HG03442 (cell line): ENCODE data around the gene GSDMA.
A peak's percentile ranks its signal among the peaks of the same experiment; 100 is the strongest.

Experiments
- ATAC-seq: cut with Tn5 transposase; IDR thresholded peaks from one replicate; pipeline ENCODE4 v1.9.1; 2021; ENCODE audit warnings: mild to moderate bottlenecking, moderate library complexity; ENCODE audit not compliant: unreplicated experiment

Gene GSDMA, protein sequence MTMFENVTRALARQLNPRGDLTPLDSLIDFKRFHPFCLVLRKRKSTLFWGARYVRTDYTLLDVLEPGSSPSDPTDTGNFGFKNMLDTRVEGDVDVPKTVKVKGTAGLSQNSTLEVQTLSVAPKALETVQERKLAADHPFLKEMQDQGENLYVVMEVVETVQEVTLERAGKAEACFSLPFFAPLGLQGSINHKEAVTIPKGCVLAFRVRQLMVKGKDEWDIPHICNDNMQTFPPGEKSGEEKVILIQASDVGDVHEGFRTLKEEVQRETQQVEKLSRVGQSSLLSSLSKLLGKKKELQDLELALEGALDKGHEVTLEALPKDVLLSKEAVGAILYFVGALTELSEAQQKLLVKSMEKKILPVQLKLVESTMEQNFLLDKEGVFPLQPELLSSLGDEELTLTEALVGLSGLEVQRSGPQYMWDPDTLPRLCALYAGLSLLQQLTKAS

DNA sequence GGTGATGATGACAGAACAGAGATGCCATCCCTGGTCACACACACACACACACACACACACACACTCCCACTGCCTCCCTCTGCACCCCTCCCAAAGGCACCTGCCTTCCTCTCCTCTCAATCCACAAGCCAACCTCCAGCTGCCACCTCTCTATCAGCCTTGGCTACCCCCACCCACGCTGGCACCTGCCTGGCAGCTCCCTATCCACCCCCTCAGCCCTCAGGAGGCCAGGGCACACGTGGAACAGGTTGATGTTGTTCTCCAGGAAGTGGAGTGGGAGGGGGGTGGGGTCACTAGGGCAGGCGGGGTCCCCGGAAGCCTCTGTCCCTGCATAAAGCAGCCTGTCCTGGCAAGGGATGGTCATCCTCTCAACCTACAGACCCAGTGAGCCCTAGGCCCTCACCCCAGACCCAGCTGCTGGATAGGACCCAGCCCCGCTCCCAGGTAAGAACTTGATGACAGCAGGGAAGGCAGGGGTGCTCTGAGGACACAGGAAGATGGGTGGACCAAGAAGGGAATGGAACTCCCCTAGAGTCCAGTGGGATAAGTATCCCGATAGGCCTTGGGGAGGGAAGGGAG is at the start of gene GSDMA:
GSDMA (plus strand) TSS at position 363 of the 579 bp plus-strand sequence. CDS start 2,684 bp downstream, outside the sequence.
- ATAC-seq: no peak

DNA sequence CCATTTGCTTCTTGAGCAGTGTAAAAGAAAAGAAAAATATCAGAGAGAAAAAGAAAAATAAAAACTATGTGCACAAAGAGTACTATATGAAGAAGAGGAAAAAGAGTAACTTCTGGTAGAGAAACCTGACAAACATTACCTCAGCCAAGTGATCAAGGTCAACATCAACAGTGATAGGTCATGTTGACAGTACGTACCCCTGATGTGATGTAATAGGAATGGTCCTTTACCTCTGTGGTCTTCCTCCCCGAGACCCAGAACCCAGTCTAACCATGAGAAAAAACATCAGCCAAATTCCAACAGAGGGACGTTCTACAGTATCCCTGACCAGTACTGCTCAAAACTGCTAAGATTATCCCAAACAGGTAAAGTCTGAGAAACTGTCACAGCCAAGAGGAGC is 48.8 kb upstream of the GSDMA start:
- ATAC-seq: no peak

DNA sequence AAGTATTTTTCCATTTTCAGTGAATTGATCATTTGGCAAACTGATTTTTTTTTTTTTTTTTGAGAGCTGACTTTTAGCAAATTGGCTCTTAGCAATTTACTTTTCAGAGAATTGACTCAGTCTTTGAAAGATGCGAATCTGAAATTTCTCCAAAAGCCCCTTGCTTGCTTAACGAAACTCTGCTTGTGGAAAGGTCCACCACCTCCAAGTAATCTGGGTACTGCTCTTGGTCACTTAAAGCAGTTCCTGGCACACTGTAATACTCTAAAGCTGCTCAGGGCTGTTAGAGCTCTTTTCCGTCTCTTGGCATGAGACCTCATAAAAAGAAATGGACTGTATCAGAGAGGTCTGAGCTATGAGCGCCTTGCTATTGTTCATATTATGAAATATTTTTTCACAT is 47.2 kb upstream of the GSDMA start:
- no peak for ATAC-seq

DNA sequence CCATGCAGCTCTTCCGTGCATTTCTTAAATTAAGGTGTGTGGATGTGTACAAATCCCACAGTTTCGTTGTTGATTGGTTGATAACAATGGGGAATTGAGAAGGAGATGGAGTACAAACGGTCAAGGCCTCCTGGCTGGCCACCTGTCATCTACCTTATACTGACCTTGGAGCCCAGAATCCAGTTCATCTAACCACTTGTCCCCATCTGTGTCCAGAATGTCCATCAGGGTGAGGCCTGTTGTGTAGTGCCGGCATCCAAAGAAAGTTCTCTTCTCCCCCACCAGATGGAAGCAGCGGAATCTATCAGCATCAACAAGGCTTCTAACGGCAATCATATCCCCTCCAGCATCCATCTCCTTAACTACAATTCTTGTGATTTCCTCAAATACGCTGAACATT is 45.9 kb upstream of the GSDMA start:
- ATAC-seq: no peak

DNA sequence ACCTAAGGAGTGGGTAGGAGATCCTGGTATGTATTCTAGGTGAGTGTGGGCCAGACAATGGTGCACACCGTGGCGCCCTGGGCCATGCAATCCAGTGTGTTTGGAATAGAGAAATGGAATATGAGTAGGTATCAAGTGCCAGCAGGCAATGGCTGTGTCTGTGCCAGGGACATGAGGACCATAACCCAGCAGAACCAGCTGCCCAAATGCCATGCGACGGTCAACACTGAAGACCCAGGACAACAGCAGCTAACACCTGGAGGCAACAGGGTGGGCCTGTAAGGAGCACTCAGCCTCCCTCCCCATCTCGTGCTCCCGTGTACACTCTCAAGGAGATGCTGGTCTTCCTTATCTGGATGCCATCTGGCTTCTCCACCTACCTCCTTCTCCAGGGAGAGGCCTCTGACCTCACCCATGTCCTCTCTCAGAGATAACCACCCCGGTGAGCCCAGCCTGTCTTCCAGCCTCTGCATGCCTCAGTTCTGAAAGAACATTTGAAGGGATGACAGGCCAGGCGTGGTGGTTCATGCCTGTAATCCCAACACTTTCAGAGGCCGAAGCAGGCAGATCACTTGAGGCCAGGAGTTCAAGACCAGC is 43.6 kb upstream of the GSDMA start:
- ATAC-seq: no peak

DNA sequence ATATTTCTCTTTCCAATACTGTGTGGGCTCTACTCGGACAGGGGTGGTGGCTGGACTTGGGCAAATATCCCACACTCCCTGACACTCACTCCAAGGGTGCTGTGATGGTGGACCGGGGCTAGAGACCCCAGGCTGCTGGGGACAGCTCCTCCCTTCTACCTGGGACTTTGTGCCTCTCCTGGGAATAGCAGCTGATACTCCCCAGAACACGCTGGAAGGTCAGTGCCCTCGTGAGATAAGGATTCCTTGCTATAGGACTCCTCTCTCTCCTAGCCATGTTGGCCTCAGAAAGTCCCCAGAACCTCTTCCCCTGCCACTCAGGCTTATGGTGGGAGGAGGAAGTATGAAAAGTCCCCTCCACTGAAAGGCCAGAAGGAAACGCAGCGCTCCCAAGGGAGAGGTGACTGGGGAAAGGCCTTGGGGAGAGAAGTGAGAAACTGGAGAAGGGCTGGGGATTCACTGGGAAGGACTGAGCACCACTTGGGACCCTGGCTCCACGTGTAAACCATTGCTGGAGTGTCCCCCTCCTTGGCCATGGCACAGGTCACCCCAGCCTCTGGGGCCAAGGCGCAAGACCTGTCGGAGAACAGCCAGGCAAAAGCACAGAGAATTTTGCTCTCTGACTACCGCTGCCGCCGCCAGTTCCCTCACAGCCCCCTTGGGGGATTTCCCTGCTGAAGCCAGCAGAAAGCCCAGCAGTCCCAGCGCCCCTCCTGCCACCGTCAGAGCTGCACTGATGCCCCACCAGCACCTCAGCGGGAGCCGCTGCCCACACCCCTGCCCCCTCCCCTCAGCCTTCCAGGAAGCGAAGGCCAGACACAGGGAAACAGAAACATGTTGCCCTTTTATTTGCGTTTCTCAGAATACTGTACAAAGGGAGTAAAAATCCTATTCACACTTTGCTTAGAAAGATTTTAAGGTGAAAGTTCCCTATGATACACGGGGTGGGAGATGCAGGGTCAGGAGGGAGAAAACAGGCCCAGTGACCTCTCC is 42.3 kb upstream of the GSDMA start:
- ATAC-seq: no peak

DNA sequence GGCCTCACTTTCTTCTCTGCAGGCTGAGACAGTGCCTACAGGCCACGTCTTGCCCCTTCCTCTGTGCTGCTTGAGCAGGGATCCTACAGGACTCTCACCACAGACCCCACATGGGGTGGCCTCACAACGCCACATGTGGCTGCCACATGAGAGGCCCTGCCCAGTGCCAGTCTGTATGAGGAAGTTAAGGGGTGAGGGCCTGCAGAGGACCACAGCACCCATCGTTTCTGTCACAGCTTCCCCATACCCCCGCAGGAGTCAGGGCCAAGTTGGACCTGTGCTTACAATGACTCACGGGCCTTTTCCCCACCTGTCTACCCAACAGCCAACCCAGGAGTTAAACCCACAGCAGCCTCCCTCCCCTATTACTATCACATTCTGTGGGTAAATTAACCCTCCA is 41.5 kb upstream of the GSDMA start:
- ATAC-seq: no peak

DNA sequence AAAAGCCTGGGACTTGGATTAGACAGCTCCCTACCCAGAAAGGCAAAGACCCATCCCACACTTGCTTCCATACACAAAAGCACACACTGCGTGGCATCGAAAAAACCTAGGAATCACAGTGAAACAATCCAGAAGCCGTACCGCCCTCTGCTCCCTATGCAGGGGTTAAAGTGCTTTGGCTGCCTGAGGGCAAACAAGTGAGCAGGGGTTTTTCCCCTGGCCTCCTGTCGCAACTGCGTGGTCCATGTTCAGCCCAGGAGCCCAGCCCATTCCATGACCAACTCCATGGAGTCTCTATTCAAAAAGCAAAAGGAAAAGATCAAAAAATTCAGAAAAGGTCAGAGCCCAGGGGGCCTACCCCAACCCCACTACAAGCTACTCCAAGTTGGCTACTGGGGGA is 40.8 kb upstream of the GSDMA start:
- ATAC-seq: no peak

DNA sequence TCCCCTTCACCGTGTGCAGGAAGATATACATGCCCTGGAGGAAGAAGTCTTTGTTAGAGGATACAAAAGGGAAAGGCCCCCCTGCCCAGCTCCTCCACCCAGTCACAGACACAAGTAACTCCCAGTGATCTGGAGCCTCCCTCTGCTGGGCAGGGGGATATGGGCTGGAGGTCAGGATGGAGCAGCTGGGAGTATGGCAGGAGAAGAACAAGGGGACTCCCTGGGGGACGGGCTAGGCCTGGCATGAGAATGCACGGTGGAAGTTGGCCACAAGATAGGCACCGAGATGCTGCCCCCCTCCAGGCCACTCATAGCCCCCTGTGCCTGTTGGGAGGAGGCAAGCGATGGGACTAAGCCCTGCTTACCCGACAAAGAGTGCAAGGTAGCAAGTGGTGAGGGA is 39.6 kb upstream of the GSDMA start:
- ATAC-seq: no peak

DNA sequence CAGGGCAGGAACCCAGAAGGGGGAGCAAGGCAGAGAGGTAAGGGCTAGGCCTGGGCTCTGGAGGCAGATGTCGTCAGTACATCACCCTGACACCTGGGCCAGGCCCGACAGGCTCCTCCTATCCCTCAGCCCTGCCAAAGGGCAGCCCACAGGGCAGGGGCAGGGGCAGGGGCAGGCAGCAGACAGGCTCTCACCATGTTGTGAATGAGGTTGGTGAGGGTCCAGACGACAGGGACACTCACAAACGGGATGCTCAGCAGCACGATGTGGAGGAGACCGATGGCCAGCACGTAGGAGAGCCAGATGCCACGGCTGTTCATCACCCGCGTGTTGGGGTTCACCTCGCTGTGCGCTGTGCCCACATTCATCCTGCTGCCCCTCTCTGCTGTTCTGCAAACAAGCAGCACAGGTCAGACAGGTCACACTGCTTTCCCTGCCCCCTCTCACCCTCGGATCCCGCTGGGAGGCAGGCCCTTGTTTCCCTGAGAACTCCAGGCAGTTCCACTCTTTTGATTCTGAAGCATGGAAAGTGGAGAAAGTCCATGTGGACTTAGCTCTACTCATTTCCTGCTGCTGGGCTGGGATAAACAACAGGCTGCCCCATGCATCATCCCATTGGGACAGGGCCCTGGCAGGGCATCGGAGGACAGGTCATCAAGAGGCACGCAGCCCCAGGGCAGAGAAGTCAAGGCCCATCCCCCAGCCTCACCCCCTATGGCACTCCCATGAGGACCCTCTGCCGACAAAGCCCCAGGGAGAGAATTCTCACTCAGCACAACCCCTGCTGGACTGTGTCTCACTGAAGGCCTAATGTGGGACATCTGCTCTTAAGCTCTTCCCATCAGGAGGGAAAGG is 38.7 kb upstream of the GSDMA start:
- ATAC-seq: no peak

DNA sequence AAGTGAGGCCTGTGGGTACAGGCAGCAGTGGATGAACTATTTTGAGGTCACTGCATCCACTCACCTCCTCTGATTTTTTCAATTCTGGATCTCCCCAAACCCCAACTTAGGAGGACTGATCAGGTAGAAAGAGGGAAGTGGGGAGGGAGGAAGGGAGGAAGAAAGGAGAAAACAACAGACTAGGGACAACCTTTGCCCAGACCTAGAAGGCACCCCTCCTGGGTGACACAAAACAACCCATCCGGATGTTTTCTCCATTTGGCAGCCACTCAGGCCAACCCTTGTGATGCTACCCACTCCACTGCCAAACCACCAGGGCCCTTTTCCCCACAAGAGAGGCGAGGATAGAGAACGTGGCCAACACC is 38.1 kb upstream of the GSDMA start:
- no peak for ATAC-seq

DNA sequence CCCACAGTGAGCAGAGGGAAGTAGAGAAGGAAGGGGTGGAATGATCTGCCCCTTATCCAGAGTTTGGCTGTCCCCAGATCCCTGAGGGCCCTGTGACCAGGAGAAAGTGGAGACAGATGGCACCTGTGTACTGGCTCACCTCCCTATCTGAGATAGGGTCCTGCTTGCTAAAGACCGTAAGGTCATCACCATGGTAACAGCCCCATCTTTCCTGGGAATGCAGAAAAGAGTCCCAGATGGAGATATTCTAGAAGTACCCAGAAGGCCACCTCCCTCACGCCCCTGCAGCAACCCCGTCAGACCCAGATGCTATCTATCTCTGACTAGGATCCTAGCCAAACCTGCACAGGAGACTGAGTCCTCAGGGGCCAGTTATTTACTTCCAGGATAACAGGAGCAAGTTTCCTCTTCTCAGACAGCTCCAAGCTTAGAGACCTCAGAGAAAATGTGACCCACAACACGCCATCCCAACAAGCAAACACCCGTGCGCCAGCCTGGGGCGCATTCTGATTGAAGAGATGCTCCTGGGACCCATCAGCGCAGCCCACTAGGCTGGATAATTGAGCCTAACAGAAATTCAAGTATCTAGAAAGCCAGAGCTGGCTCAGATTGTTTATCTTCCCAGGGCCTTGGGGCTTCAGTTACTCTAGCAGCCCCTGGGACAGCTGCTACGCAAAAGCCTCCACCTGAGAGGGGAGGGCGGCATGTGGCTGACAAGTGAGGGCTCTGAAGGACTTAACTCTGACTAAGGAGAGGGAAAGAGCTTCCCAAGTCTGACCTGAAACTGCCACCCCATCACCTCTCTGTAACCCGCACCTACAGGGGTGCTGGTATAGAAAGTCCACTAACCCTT is 37.3 kb upstream of the GSDMA start:
- no peak for ATAC-seq

DNA sequence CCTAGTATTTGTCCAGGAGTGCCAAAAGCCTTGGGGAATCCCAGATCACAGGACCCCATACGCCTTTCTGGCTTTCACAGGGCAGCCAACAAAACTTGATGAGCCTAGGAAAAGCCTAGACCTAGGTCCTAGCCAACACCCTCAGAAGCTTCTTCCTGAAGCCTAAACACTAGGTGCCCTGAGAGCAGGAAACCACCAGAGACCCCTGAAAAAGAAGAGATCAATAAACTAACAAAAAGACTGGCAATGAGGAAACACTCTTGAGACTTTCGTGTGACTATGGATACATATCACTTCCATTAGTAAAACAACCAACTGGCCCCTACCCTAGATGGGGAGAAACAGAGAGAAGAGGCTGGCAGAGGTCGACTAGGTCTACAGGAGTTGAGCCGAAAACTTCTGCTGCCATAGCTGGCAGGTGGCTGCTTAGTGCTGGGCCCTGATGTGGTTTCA is 36.6 kb upstream of the GSDMA start:
- no peak for ATAC-seq

DNA sequence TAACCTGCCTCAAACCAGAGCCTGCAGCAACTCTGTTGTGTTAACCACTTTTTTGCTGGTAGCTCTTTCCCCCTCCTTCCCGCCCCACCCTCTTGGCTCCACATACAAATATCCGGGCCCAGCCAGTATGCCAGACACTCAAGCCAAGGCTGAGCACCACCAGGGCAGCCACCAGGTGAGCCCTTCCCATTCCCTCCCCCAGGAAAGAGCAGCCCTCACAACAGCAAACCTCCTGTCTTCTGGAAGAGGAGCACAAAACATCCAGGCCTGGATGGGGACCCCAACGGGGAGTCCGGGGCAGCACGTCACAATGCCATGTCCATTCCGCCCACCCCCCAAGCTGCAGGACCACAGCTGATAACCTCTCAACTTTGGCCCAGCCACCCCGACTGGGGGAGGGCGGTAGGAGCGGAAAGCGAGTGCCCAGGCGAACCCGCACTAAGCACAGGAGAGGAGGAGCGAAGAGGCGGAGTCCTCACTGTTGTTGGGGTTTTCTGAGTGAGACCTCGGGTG is 36.2 kb upstream of the GSDMA start:
- no peak for ATAC-seq

DNA sequence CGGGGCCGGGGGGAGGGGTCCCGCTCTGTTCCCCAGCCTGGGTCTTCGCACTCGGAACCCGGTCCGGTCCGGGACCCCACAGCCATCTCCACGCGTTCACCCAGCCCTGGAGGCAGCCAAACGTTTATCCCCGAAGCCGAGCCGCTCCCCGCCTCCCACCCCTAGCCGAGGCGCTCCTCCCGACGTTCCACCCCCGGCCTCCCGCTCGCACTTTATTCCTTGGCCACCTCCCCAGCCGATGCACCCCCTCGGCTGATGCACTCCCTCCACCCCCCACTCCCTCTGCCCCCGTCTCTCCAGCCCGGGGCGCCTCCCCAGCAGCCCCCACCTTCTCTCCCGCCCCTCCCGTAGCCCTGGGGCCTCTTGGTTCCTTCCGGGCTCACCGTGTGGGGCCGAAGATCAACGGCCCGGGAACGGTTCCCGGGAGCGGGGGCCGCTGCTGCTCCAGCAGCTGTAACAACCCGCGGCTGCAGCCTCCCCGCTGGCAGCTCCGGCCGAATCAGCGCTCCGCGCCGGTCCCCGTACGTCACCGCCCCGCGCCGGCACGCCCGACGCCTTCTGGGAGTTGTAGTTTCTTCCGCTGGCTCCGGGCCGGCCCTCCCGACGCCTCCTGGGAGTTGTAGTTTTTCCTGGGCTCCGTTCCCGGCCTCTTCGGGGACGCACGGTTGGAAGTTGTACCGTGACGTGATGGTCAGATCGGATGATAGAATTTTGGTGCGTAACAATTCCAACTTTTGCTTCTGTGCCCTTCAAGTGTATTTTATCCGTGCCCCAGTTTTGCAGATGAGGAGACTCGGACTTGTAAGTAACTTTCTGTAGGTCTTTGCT is 35.5 kb upstream of the GSDMA start, which contains the start of the genes LRRC3C and ORMDL3:
LRRC3C (plus strand) TSS at position 632 of the 828 bp plus-strand sequence. CDS start 13,792 bp downstream, outside the sequence.
ORMDL3 (minus strand) TSS at position 501 of the 828 bp plus-strand sequence. CDS start 3,398 bp downstream, outside the sequence.
- ATAC-seq: peak; percentile 70

DNA sequence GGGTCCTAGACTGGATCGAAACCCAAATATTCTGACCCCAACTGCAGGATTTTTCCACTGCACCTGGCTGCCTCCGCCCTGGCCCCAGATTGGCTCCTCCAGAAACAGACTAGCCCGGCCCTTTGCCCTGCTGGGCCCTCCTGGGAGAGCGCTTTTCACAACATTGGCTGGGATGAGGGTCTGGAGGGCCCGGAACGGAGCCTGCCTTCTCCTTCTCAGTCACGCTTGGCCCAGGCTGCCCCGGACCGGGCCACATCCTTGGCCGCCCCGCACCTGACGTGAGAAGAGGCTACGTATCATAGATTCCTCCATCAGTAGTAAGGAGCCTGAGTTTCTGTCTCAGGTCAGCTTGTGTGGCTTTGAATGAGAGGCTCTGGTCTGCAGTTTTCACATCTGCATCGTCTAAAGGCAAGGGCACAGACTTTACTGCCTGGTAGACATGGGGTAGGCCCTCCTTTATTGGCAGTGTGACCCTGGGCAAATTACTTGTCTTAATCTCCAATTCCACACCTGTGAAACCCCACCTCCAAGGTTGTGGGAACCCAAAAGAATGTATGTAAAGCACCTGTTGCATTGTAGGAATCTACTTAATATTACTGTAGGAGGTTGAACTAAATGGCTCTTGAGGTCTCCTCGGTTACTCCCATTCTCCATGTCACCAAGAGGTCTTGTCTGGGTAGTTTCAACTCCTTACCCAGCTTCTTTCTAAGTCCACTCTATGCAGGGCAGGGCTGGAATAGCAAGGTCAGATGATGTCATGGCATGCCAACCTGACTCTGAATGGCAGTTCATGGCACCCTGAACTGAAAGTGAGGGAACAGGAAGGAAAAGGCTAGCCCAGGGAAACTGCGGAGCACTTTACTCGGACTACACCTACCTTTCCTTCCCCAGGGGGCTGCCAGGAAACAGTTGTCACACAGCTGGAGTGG is 34.6 kb upstream of the GSDMA start:
- ATAC-seq: no peak
